HT-29 (cell line): ENCODE results near the gene ZNF333. TPM values are rescaled to one million over a fixed set of nuclear protein-coding genes. Genes with fewer than 3 reads are reported as not detected.
"Not testable (repeated sequence)": the region's sequence is repeated elsewhere in the genome, so short reads cannot be mapped to it uniquely, and the experiment has no call there.

ENCODE experiments used
- DNase-seq: peaks from one replicate; pipeline ENCODE4 v3.0.0-alpha.2; 2015; ENCODE audit warnings: low spot score
- total RNA-seq: library from RNA; depleted of rRNA; stranded (reverse); fragments of >200 nt; shearing (Covaris generic); gene quantifications from 2 replicates; pipeline ENCODE4 v1.2.3, GENCODE V29; 2014

Gene ZNF333
- total RNA-seq, 1 experiment from 2014 or later = 2.6 TPM

- no peak for DNase-seq
These were observed 9.8 kb downstream of the ZNF333 start for GRCh38 chr19:14699641-14700040.

- DNase-seq = no peak
These were observed 11.0 kb downstream of the ZNF333 start for GRCh38 chr19:14700711-14701375.

- DNase-seq = no peak
These were observed 14.0 kb downstream of the ZNF333 start for GRCh38 chr19:14703833-14704232.

- no peak for DNase-seq
These were observed 14.6 kb downstream of the ZNF333 start for GRCh38 chr19:14704450-14704849.

GRCh38 chr19:14715841-14716240 is 26.0 kb downstream of the ZNF333 start:
- no peak for DNase-seq

- DNase-seq = no peak
These were observed 28.8 kb downstream of the ZNF333 start for GRCh38 chr19:14718522-14719116.

- no peak for DNase-seq
These were observed 29.3 kb downstream of the ZNF333 start for GRCh38 chr19:14719162-14719561.

- DNase-seq = no peak
These were observed 32.3 kb downstream of the ZNF333 start for GRCh38 chr19:14722127-14722526.

GRCh38 chr19:14728595-14728994 is 38.7 kb downstream of the ZNF333 start:
- no peak for DNase-seq

GRCh38 chr19:14731200-14731599 is 41.4 kb downstream of the ZNF333 start:
- peak; percentile 7 for DNase-seq

GRCh38 chr19:14732510-14732909 is 42.7 kb downstream of the ZNF333 start:
- DNase-seq = no peak

GRCh38 chr19:14733574-14733973 is 43.7 kb downstream of the ZNF333 start:
- no peak for DNase-seq

GRCh38 chr19:14735915-14736314 is 46.1 kb downstream of the ZNF333 start:
- no peak for DNase-seq

GRCh38 chr19:14746886-14747285 is 57.0 kb downstream of the ZNF333 start:
- DNase-seq = no peak

- no peak for DNase-seq
These were observed 58.8 kb downstream of the ZNF333 start for GRCh38 chr19:14748601-14749000.

- DNase-seq = no peak
These were observed 69.0 kb downstream of the ZNF333 start for GRCh38 chr19:14758816-14759215.

GRCh38 chr19:14761607-14762006 is 71.8 kb downstream of the ZNF333 start:
- no peak for DNase-seq

- DNase-seq = no peak
These were observed 72.3 kb downstream of the ZNF333 start for GRCh38 chr19:14762111-14762510.

- no peak for DNase-seq
These were observed 73.8 kb downstream of the ZNF333 start for GRCh38 chr19:14763497-14764145.

GRCh38 chr19:14764401-14764800 is 74.6 kb downstream of the ZNF333 start:
- DNase-seq = no peak

- not testable (repeated sequence) for DNase-seq
These were observed 75.6 kb downstream of the ZNF333 start for GRCh38 chr19:14765403-14765802.

- DNase-seq = not testable (repeated sequence)
These were observed 76.0 kb downstream of the ZNF333 start for GRCh38 chr19:14765841-14766240.

GRCh38 chr19:14767466-14767971 is 77.7 kb downstream of the ZNF333 start:
- DNase-seq = no peak
